GM23338 (cell line): ENCODE data around the gene CHD2. TPM values are rescaled to one million over a fixed set of nuclear protein-coding genes. Genes with fewer than 3 reads are reported as not detected.

Source experiments
- ATAC-seq: fragments of 200-7000 bp; cut with Tn5 transposase; 3 replicates; pipeline ENCODE4 v1.9.1; 2020
- DNase-seq: peaks from one replicate; pipeline ENCODE4 v3.0.0-alpha.2; 2015; ENCODE audit warnings: low spot score
- H2AFZ ChIP-seq: fragments of 200-600 bp; sonication (generic); 2 replicates; pipeline ENCODE4 v1.8.0; 2016; ENCODE audit warnings: antibody characterized with exemption, mild to moderate bottlenecking, moderate library complexity
- H3F3A ChIP-seq: fragments of 200-600 bp; sonication (generic); replicated peaks from 2 replicates; pipeline ENCODE4 v1.8.0; 2017; ENCODE audit warnings: antibody characterized with exemption, mixed run types, low read depth
- H3K27ac ChIP-seq: fragments of 200-600 bp; sonication (generic); 2 replicates; pipeline ENCODE4 v1.6.1; 2016; ENCODE audit warnings: low read depth
- H3K27me3 ChIP-seq: fragments of 200-600 bp; sonication (generic); 2 replicates; pipeline ENCODE4 v1.8.0; 2016; ENCODE audit warnings: mild to moderate bottlenecking, mixed run types, moderate library complexity; ENCODE audit not compliant: insufficient read depth
- H3K36me3 ChIP-seq: fragments of 200-600 bp; sonication (generic); 2 replicates; pipeline ENCODE4 v1.8.0; 2016; ENCODE audit warnings: mild to moderate bottlenecking; ENCODE audit not compliant: insufficient read depth
- H3K4me1 ChIP-seq: fragments of 200-600 bp; sonication (generic); 2 replicates; pipeline ENCODE4 v1.8.0; 2016; ENCODE audit warnings: mild to moderate bottlenecking, moderate library complexity; ENCODE audit not compliant: insufficient read depth
- H3K4me2 ChIP-seq: fragments of 200-600 bp; sonication (generic); 2 replicates; pipeline ENCODE4 v1.7.1; 2017; ENCODE audit warnings: mixed run types
- H3K4me3 ChIP-seq: fragments of 200-600 bp; sonication (generic); 2 replicates; pipeline ENCODE4 v1.6.1; 2016; ENCODE audit warnings: mixed run types
- H3K79me2 ChIP-seq: fragments of 200-600 bp; sonication (generic); replicated peaks from 2 replicates; pipeline ENCODE4 v1.8.0; 2017; ENCODE audit warnings: mild to moderate bottlenecking; ENCODE audit not compliant: insufficient read depth
- H3K9me2 ChIP-seq: fragments of 200-600 bp; sonication (generic); 2 replicates; pipeline ENCODE4 v1.8.0; 2017; ENCODE audit not compliant: insufficient read depth
- H4K20me1 ChIP-seq: fragments of 200-600 bp; sonication (generic); replicated peaks from 2 replicates; pipeline ENCODE4 v1.8.0; 2017; ENCODE audit warnings: mild to moderate bottlenecking; ENCODE audit not compliant: insufficient read depth
- H3K27ac Mint-ChIP-seq: 2 replicates; pipeline ENCODE4 v1.8.0; 2020; ENCODE audit warnings: inconsistent platforms, mild to moderate bottlenecking, moderate library complexity, mixed read lengths
- H3K27me3 Mint-ChIP-seq: 3 replicates; pipeline ENCODE4 v1.8.0; 2022; ENCODE audit warnings: low read depth, mild to moderate bottlenecking, moderate library complexity, mixed read lengths, inconsistent platforms; ENCODE audit not compliant: insufficient read depth, poor library complexity
- H3K36me3 Mint-ChIP-seq: 3 replicates; pipeline ENCODE4 v1.8.0; 2021; ENCODE audit warnings: low read depth, mild to moderate bottlenecking, inconsistent platforms, moderate library complexity, mixed read lengths
- H3K4me1 Mint-ChIP-seq: 3 replicates; pipeline ENCODE4 v1.8.0; 2020; ENCODE audit warnings: mild to moderate bottlenecking, inconsistent platforms, mixed read lengths
- H3K4me3 Mint-ChIP-seq: 3 replicates; pipeline ENCODE4 v1.8.0; 2021; ENCODE audit warnings: moderate library complexity, mild to moderate bottlenecking, inconsistent platforms, mixed read lengths
- H3K9me3 Mint-ChIP-seq: 3 replicates; pipeline ENCODE4 v1.8.0; 2020; ENCODE audit warnings: moderate library complexity, mild to moderate bottlenecking, inconsistent platforms, mixed read lengths
- CREB1 ChIP-seq: fragments of 250-450 bp; sonication (Bioruptor Pico); IDR thresholded peaks from 2 replicates; pipeline ENCODE4 v1.5.0; 2020; ENCODE audit warnings: low read depth, mild to moderate bottlenecking, moderate library complexity
- EZH2 ChIP-seq: fragments of 200-600 bp; sonication (generic); IDR thresholded peaks from one replicate; pipeline ENCODE4 v1.8.0; 2017; ENCODE audit warnings: antibody characterized with exemption, mild to moderate bottlenecking, low read depth; ENCODE audit not compliant: unreplicated experiment
- EZH2phosphoT487 ChIP-seq: fragments of 200-600 bp; sonication (generic); IDR thresholded peaks from one replicate; pipeline ENCODE4 v1.8.1; 2018; ENCODE audit warnings: antibody characterized with exemption; ENCODE audit not compliant: unreplicated experiment
- JUNB ChIP-seq: IDR thresholded peaks from one replicate; pipeline ENCODE4 v1.6.1; 2016; ENCODE audit warnings: antibody characterized with exemption; ENCODE audit not compliant: unreplicated experiment
- NANOG ChIP-seq: IDR thresholded peaks from 2 replicates; pipeline ENCODE4 v1.6.1; 2016; ENCODE audit warnings: antibody characterized with exemption, borderline replicate concordance
- POLR2AphosphoS5 ChIP-seq: IDR thresholded peaks from 2 replicates; pipeline ENCODE4 v1.6.1; 2016; ENCODE audit warnings: antibody characterized with exemption, low read depth
- REST ChIP-seq: IDR thresholded peaks from one replicate; pipeline ENCODE4 v1.6.1; 2018; ENCODE audit warnings: antibody characterized with exemption; ENCODE audit not compliant: unreplicated experiment
- STAT1 ChIP-seq: IDR thresholded peaks from one replicate; pipeline ENCODE4 v1.6.1; 2016; ENCODE audit warnings: antibody characterized with exemption; ENCODE audit not compliant: unreplicated experiment
- ZNF114 ChIP-seq: fragments of 250-450 bp; sonication (Bioruptor Pico); IDR thresholded peaks from 2 replicates; pipeline ENCODE4 v1.5.0; 2020; ENCODE audit warnings: mild to moderate bottlenecking, moderate library complexity
- ZNF331 ChIP-seq: fragments of 250-450 bp; sonication (Bioruptor Pico); IDR thresholded peaks from 2 replicates; pipeline ENCODE4 v1.5.0; 2020; ENCODE audit warnings: low read depth, mild to moderate bottlenecking, moderate library complexity
- ZNF462 ChIP-seq: fragments of 250-450 bp; sonication (Bioruptor Pico); IDR thresholded peaks from 2 replicates; pipeline ENCODE4 v1.5.0; 2020; ENCODE audit warnings: mild to moderate bottlenecking, moderate library complexity
- polyA plus RNA-seq: library from polyadenylated mRNA; unstranded; fragments of >200 nt; fragmentation: Nextera tagmentation; extraction: Ambion mirVana; gene quantifications from 2 replicates; pipeline ENCODE4 v1.2.1, GENCODE V29; 2016
- total RNA-seq: library from RNA; depleted of rRNA; stranded (reverse); fragments of >200 nt; shearing (Covaris generic); gene quantifications from 2 replicates; pipeline ENCODE4 v1.2.3, GENCODE V29; 2014
- TF ChIP-seq, protein P1 (sequence below), 2 experiments: fragments of 200-600 bp in 1 of 2; sonication (generic) in 1 of 2; conservative IDR thresholded peaks; 2 replicates each; pipeline versions ENCODE4 v1.5.1 to v1.6.1; 2016 to 2017; ENCODE audit warnings: antibody characterized with exemption in 2 of 2, low read depth in 2 of 2, mild to moderate bottlenecking in 2 of 2, moderate library complexity in 1 of 2
- TF ChIP-seq, protein P2 (sequence below): IDR thresholded peaks from 2 replicates; pipeline ENCODE4 v1.6.1; 2016; ENCODE audit warnings: antibody characterized with exemption

Gene CHD2
- total and polyA plus RNA-seq, 2 experiments from 2014 or later = 119 to 130 TPM

DNA sequence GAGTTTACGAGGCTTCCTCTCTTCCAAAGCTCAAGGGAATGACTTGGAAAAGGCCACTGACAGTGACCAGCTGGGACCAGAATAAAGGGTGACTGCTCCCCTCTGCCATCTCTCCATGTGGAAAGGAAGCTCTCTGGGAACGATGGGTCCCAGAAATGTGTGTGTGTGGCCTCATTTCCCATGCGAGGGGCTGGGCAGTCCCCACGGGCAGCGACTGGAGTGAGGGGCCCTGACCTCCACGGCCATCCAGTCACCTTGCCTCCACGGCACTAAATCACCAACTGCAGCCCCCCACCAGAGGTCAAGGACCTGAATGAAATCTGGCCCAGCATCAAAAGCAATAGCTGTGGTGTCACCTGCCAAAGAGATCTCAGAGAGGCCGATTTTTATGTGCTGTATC is 159.3 kb downstream of the CHD2 start:
- Histone ChIP-seq H3K27me3 (no peaks in the 10 kb centered on the region), H3K4me1 (peaks cover 46% of the 10 kb centered on the region), H3K4me3 (no peak overlapping the region), H4K20me1 (no peaks in the 10 kb centered on the region; the same call in none of the 2 replicates), H2AFZ (no peak overlapping the region), H3K4me2 (peak overlapping the region; percentile 35; the same call in 1 of the 2 replicates), H3K36me3 (peaks cover 7% of the 10 kb centered on the region; the same call in 1 of the 2 replicates), H3K79me2 (peaks cover 78% of the 10 kb centered on the region), H3F3A (peaks cover 9% of the 10 kb centered on the region), H3K27ac (peak overlapping the region; percentile 95; the same call in 1 of the 2 replicates), H3K9me2 (no peaks in the 10 kb centered on the region)
- TF ChIP-seq CREB1 (CRISPR knock-in tag) (no peak), REST (no peak), EZH2 (no peak), STAT1 (no peak), POLR2AphosphoS5 (no peak), EZH2phosphoT487 (no peak), JUNB (no peak), ZNF462 (no peak), ZNF114 (CRISPR knock-in tag) (no peak), ZNF331 (CRISPR knock-in tag) (no peak), NANOG (no peak)
- TF ChIP-seq, protein P1, sequence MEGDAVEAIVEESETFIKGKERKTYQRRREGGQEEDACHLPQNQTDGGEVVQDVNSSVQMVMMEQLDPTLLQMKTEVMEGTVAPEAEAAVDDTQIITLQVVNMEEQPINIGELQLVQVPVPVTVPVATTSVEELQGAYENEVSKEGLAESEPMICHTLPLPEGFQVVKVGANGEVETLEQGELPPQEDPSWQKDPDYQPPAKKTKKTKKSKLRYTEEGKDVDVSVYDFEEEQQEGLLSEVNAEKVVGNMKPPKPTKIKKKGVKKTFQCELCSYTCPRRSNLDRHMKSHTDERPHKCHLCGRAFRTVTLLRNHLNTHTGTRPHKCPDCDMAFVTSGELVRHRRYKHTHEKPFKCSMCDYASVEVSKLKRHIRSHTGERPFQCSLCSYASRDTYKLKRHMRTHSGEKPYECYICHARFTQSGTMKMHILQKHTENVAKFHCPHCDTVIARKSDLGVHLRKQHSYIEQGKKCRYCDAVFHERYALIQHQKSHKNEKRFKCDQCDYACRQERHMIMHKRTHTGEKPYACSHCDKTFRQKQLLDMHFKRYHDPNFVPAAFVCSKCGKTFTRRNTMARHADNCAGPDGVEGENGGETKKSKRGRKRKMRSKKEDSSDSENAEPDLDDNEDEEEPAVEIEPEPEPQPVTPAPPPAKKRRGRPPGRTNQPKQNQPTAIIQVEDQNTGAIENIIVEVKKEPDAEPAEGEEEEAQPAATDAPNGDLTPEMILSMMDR (conservative IDR thresholded peaks at IDR 0.05; ENCODE audit: low read depth in 2 of 2) = no peak
- TF ChIP-seq, protein P2, sequence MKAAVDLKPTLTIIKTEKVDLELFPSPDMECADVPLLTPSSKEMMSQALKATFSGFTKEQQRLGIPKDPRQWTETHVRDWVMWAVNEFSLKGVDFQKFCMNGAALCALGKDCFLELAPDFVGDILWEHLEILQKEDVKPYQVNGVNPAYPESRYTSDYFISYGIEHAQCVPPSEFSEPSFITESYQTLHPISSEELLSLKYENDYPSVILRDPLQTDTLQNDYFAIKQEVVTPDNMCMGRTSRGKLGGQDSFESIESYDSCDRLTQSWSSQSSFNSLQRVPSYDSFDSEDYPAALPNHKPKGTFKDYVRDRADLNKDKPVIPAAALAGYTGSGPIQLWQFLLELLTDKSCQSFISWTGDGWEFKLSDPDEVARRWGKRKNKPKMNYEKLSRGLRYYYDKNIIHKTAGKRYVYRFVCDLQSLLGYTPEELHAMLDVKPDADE = no peak
- peaks cover 48% of the 10 kb centered on the region for H3K36me3 Mint-ChIP-seq
- DNase-seq = no peak
- ATAC-seq = no peak
- H3K4me1 Mint-ChIP-seq = peaks cover 77% of the 10 kb centered on the region
- no peaks in the 10 kb centered on the region for H3K9me3 Mint-ChIP-seq
- H3K27ac Mint-ChIP-seq = peak overlapping the region; percentile 74
- H3K4me3 Mint-ChIP-seq = peak overlapping the region; percentile 8; the same call in 1 of the 3 replicates
- peaks cover 28% of the 10 kb centered on the region for H3K27me3 Mint-ChIP-seq
